HAP-1 (cell line): ENCODE data around the gene TMEM184A.

Experiments
- DNase-seq, 2 experiments: peaks; one replicate each; pipeline ENCODE4 v3.0.0-alpha.2; 2016 to 2020; ENCODE audit warnings: low spot score in 2 of 2
- H3K27me3 ChIP-seq: fragments of 250-450 bp; sonication (Bioruptor Pico); 2 replicates; pipeline ENCODE4 v1.5.1; 2020; ENCODE audit warnings: low read depth, mild to moderate bottlenecking, moderate library complexity
- H3K36me3 ChIP-seq: fragments of 250-450 bp; sonication (Bioruptor Pico); replicated peaks from 2 replicates; pipeline ENCODE4 v1.5.1; 2020; ENCODE audit warnings: mild to moderate bottlenecking
- H3K4me1 ChIP-seq: fragments of 250-450 bp; sonication (Bioruptor Pico); 2 replicates; pipeline ENCODE4 v1.5.1; 2020; ENCODE audit warnings: mild to moderate bottlenecking
- H3K4me3 ChIP-seq: fragments of 250-450 bp; sonication (Bioruptor Pico); 2 replicates; pipeline ENCODE4 v1.5.1; 2020; ENCODE audit warnings: mild to moderate bottlenecking, moderate library complexity
- H3K9me3 ChIP-seq: fragments of 250-450 bp; sonication (Bioruptor Pico); 2 replicates; pipeline ENCODE4 v1.5.1; 2020; ENCODE audit warnings: mild to moderate bottlenecking, moderate library complexity
- in situ Hi-C: fragments of 300-500 bp; cut with MboI; formaldehyde crosslinking; loops from 3 replicates; pipeline ENCODE4 v1.14.3; 2020; ENCODE audit warnings: low sequenced_read_pairs, inconsistent platforms, mixed read lengths

Gene TMEM184A

GRCh38 chr7:1514995-1515401 is 41.0 kb downstream of the TMEM184A start:
- Histone ChIP-seq H3K36me3 (no peaks in the 10 kb centered on the region), H3K27me3 (no peaks in the 10 kb centered on the region), H3K9me3 (no peaks in the 10 kb centered on the region), H3K4me1 (no peaks in the 10 kb centered on the region), H3K4me3 (no peak overlapping the region)
- in situ Hi-C loops, result no loop called here
- no peak for DNase-seq

DNA sequence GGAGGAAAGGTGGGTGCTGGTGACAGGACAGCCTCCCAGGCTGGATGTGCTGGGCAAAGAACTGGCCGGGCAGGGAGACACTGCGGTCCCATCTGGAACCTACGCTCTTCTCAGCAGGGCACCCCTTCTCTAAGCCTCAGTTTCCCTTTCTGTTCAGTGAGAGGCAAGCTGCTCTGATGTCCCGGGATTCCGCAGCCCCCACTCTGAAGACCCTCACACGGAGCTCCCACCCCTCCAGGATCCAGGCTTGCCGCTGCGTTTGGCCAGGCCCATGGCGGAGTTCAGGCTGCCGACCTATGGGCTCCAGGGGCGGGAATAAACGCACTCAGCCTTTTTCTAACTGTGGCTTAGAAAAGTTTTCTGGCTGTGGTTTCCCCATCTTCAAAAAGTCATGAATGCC is 41.6 kb downstream of the TMEM184A start:
- Histone ChIP-seq H3K9me3 (no peaks in the 10 kb centered on the region), H3K4me3 (no peak overlapping the region), H3K27me3 (no peaks in the 10 kb centered on the region), H3K4me1 (no peaks in the 10 kb centered on the region), H3K36me3 (no peaks in the 10 kb centered on the region)
- DNase-seq, result no peak
- in situ Hi-C loops, result no loop called here

- DNase-seq, result no peak
- no peaks in the 10 kb centered on the region for H3K36me3 ChIP-seq
- no peaks in the 10 kb centered on the region for H3K27me3 ChIP-seq
- no peaks in the 10 kb centered on the region for H3K4me1 ChIP-seq
- H3K4me3 ChIP-seq, result no peak overlapping the region
- in situ Hi-C loops, result no loop called here
- no peaks in the 10 kb centered on the region for H3K9me3 ChIP-seq
These were observed 42.3 kb downstream of the TMEM184A start for GRCh38 chr7:1513657-1514095.

GRCh38 chr7:1512781-1513656 is 43.0 kb downstream of the TMEM184A start:
- in situ Hi-C loops, result no loop called here
- no peaks in the 10 kb centered on the region for H3K9me3 ChIP-seq
- H3K4me1 ChIP-seq, result no peaks in the 10 kb centered on the region
- H3K4me3 ChIP-seq, result no peak overlapping the region
- DNase-seq, result no peak
- no peaks in the 10 kb centered on the region for H3K27me3 ChIP-seq
- no peaks in the 10 kb centered on the region for H3K36me3 ChIP-seq

DNA sequence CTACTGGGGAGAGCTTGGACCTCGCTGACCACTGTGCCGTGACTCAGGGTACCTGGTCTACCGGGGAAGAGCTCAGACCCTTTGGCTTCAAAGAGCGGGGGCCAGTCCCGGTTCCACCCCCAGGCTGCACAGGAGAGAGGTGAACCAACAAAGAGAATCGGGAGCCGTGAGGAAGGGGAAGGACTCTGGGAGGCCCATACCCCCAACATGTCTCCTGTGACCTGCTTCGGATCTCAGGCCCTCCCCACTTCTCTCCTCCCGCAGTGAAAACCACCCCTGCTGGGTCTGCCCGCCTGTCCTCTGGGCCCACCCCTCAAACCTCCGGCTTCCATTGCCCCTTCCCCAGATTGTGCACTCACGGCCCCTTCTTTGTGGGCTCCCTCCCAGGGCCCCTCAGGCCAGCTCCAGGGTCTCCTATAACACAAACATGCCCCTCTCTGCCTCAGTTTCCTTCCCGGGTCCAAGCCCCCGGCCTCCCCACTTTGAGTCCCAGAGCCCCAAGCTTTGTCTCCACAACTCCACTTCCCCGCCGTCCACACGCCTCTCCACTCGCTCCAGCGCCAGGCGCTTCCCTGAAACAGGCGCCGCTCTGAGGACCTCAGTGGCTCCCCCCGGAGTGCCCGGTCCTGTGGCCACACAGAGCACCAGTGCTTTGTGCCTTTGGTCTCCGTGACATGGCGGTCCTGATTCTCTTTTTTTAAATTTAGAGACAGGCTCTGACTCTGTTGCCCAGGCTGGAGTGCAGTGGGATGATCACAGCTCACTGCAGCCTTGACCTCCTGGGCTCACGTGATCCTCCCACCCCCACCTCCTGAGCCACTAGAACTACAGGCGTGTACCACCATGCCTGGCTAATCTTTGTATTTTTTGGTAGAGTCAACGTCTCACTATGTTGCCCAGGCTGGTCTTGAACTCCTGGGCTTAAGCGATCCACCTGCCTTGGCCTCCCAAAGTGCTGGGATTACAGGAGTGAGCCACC is 44.3 kb downstream of the TMEM184A start:
- H3K27me3 ChIP-seq, result no peaks in the 10 kb centered on the region
- H3K4me1 ChIP-seq, result peaks cover 2% of the 10 kb centered on the region; the same call in 1 of the 2 replicates
- H3K4me3 ChIP-seq, result no peak overlapping the region
- no peaks in the 10 kb centered on the region for H3K9me3 ChIP-seq
- H3K36me3 ChIP-seq, result no peaks in the 10 kb centered on the region
- in situ Hi-C loops, result no loop called here
- DNase-seq, result no peak

DNA sequence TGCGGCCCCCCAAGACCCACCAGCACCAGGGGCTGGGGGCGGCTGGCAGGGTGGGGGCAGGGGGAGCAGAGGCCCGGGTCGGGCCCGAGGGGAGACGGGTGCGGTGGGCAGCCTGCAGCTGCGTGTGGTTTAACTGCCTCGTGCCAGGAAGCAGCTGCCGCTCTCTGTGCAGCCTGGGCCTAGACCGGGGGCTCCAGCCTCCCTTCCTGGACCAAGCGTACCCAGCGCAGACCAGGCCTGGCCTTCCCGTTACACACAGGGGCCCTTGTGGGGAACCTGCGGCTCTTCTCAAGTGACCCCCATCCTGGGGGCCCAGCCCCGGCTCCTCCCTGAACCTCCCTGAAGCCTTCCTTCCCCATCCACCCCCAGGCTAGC is 45.2 kb downstream of the TMEM184A start:
- Histone ChIP-seq H3K27me3 (no peaks in the 10 kb centered on the region), H3K36me3 (no peaks in the 10 kb centered on the region), H3K4me1 (peaks cover 4% of the 10 kb centered on the region; the same call in 1 of the 2 replicates), H3K9me3 (no peaks in the 10 kb centered on the region), H3K4me3 (no peak overlapping the region)
- in situ Hi-C loops, result no loop called here
- DNase-seq, result no peak

GRCh38 chr7:1509226-1509625 is 46.8 kb downstream of the TMEM184A start:
- Histone ChIP-seq H3K27me3 (no peaks in the 10 kb centered on the region), H3K4me3 (no peak overlapping the region), H3K4me1 (peaks cover 4% of the 10 kb centered on the region; the same call in 1 of the 2 replicates), H3K36me3 (no peaks in the 10 kb centered on the region), H3K9me3 (no peaks in the 10 kb centered on the region)
- no peak for DNase-seq
- in situ Hi-C loops, result no loop called here

DNA sequence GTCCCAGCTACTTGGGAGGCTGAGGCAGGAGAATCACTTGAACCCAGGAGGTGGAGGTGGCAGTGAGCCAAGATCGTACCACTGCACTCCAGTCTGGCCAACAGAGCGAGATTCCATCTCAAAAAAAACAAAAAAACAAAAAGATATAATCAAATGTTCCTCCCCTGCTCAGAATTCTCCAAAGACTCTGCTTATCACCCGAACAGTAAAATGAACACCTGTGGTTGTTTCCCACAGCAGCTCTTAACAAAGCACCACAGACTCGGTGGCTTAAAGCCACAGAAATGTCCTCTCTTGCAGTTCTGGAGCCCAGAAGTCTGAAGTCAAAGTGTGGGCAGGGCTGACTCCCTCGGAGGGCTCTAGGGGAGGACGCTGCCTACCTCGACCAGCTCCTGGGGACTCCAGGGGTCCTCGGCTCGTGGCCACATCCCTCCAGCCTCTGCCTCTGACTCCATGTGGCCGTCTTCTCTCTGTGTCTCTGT is 47.7 kb downstream of the TMEM184A start:
- in situ Hi-C loops, result no loop called here

DNA sequence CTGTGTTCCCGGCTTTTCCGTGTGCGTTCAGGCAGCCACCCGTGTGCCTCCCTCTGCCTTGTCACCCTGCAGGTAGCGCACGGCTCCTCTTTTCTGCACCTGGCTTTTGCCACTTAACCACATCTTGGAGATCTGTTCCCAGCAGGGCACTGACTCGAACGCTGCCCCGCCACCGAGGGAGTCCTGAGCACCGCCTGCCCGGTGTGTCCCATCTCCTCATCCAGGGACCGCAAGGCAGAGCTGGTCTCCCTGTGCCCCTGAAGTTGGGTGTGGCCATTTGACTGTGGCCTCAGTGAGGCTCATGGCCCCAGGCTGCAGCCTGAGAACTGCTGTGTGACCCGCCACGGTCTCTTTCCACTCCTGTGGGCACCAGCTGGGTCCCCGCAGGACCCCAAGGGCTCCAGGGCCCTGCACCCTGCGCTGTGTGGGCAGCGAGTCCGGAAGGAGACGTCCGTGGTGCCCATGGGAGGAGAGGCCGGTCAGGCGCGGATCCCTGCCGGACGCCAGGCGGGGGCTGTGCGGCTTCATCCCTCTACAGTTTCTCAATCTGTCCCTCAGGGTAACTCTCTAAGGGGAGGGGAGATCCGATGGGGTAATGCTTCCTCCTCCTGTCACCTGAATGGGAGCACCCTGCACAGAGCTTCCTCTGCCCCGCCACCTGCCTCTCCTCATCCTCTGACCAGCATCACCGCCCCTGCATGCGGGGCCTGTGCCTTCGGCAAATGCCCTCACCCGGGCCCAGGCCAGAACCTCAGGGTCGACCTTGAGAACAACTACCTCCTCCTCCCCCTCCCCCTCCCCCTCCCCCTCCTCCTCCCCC is 50.1 kb downstream of the TMEM184A start:
- no peak for DNase-seq
- in situ Hi-C loops, result no loop called here
- Histone ChIP-seq H3K4me1 (peaks cover 7% of the 10 kb centered on the region), H3K36me3 (peaks cover 20% of the 10 kb centered on the region), H3K4me3 (no peak overlapping the region), H3K27me3 (no peaks in the 10 kb centered on the region), H3K9me3 (no peaks in the 10 kb centered on the region)

More for the DNA sequence above, 47.7 kb downstream of the TMEM184A start:
- Histone ChIP-seq H3K27me3 (no peaks in the 10 kb centered on the region), H3K9me3 (no peaks in the 10 kb centered on the region), H3K36me3 (0 out of 2 replicates have a peak, but pooled peaks cover 2% of the 10 kb centered on the region), H3K4me3 (no peak overlapping the region), H3K4me1 (peaks cover 4% of the 10 kb centered on the region)
- DNase-seq, result no peak

DNA sequence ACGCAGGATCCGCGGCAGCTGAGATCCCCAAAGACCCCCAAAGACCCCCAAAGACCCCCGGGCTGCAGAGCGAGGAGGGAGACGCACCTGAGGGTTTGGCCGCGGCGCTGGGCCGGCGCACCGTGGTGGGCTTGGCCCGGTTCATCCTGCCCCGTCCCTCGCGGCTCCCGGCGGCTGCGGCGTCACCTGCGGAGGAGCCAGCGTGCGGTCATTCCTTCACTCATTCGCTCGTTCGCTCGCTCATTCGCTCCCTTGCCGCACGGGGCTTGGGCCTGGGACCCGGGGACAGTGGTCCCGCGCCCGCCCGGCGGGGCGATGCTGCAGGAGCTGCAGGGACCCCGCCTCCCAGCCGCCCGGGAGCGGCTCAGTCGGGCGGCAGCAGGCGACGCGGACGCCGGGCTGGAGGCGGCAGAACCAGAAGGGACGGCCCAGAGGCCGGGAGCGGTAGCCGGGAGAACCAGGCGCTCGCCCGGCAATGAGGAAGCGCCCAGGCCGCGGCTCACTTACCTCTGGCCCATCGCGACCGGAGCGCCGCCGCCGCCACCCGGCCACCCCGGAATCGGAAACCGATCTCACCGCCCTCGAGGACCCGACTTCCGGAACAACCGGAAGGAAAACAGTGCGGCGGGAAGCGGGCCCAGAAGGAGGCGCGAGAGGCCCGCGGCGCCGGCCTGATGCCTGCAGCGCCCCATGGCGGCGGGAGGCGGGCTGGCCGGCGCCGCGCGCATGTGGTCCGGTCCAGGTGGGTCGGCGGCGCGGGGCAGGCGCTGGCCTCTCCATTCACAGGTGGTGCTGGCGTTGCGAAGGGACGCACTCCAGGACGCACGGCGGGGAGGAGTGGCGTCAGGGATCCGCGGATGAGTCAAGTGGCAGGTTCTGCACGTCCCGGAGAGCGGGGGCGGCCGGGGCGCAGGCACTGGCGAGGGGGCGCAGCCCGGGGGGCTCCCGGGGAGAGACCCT is 51.9 kb downstream of the TMEM184A start, which contains the start of gene INTS1:
Gene INTS1 (minus strand): TSS at position 574 of the 960 bp plus-strand sequence. CDS start 429 bp downstream, at position 145.
- H3K4me1 ChIP-seq, result peaks cover 7% of the 10 kb centered on the region
- peaks cover 31% of the 10 kb centered on the region for H3K36me3 ChIP-seq
- no peaks in the 10 kb centered on the region for H3K27me3 ChIP-seq
- no peaks in the 10 kb centered on the region for H3K9me3 ChIP-seq
- in situ Hi-C loops, result no loop called here
- DNase-seq, result peak; percentile 86 to 93
- H3K4me3 ChIP-seq, result peak within 1 kb of the TSS; percentile 86

- peak overlapping the region; percentile 86 for H3K4me3 ChIP-seq
- peaks cover 31% of the 10 kb centered on the region for H3K36me3 ChIP-seq
- no peak for DNase-seq
- H3K4me1 ChIP-seq, result peaks cover 7% of the 10 kb centered on the region
- in situ Hi-C loops, result no loop called here
- no peaks in the 10 kb centered on the region for H3K9me3 ChIP-seq
- no peaks in the 10 kb centered on the region for H3K27me3 ChIP-seq
These were observed 52.6 kb downstream of the TMEM184A start for GRCh38 chr7:1503390-1503789.

- Histone ChIP-seq H3K27me3 (no peaks in the 10 kb centered on the region), H3K4me3 (peak overlapping the region; percentile 86), H3K4me1 (peaks cover 7% of the 10 kb centered on the region), H3K36me3 (peaks cover 36% of the 10 kb centered on the region), H3K9me3 (no peaks in the 10 kb centered on the region)
- in situ Hi-C loops, result no loop called here
- DNase-seq, result no peak
These were observed 53.2 kb downstream of the TMEM184A start for GRCh38 chr7:1502845-1503244.
